ENCODE measurements around the gene RGS7. TPM values are rescaled to one million over a fixed set of nuclear protein-coding genes. Genes with fewer than 3 reads are reported as not detected.

The RGS7 gene
- total and polyA plus RNA-seq, 7 donors, result 0.04 TPM; not detected in 6

GRCh38 chr1:241391926-241392710 lies 35.1 kb upstream of the RGS7 start:
- WGBS, 3 donors, result 71 to 81% (median 75%) methylated on average over 5 of the region's 5 CpGs
- intact Hi-C loops (cut with DNase I), result no loop called here
- no peak for ATAC-seq

GRCh38 chr1:241390526-241390925 lies 33.5 kb upstream of the RGS7 start:
- TF ChIP-seq CTCF (IDR thresholded peaks at IDR 0.05), result no peak
- no peaks in the 10 kb centered on the region for H3K9me3 ChIP-seq
- DNase-seq (no peak), ATAC-seq (no peak)
- H3K4me3 ChIP-seq, result no peak overlapping the region
- no peak overlapping the region for H3K27ac ChIP-seq
- no peaks in the 10 kb centered on the region for H3K4me1 ChIP-seq
- H3K27me3 ChIP-seq (ENCODE audit: insufficient read depth in 3 of 3, low read length in 2 of 3), result no peaks in the 10 kb centered on the region
- 55 to 62% (median 56%) methylated on average over 2 of the region's 2 CpGs for WGBS, 3 donors
- intact Hi-C loops (cut with DNase I), result no loop called here
- H3K36me3 ChIP-seq (ENCODE audit: insufficient read depth in 1 of 2, low read depth in 1 of 2), result no peaks in the 10 kb centered on the region

More at GRCh38 chr1:241391926-241392710, 35.1 kb upstream of the RGS7 start:
- Histone ChIP-seq H3K27ac (no peak overlapping the region), H3K9me3 (no peaks in the 10 kb centered on the region), H3K27me3 (ENCODE audit: insufficient read depth in 3 of 3, low read length in 2 of 3) (no peaks in the 10 kb centered on the region), H3K4me1 (no peaks in the 10 kb centered on the region), H3K36me3 (ENCODE audit: insufficient read depth in 1 of 2, low read depth in 1 of 2) (no peaks in the 10 kb centered on the region), H3K4me3 (no peak overlapping the region)
- DNase-seq, result no peak
- TF ChIP-seq CTCF (IDR thresholded peaks at IDR 0.05), result no peak

GRCh38 chr1:241389400-241389799 lies 32.4 kb upstream of the RGS7 start:
- H3K36me3 ChIP-seq (ENCODE audit: insufficient read depth in 1 of 2, low read depth in 1 of 2), result no peaks in the 10 kb centered on the region
- WGBS, 3 donors, result 54 to 57% (median 55%) methylated on average over 3 of the region's 3 CpGs
- no peak overlapping the region for H3K27ac ChIP-seq
- no peaks in the 10 kb centered on the region for H3K27me3 ChIP-seq (ENCODE audit: insufficient read depth in 3 of 3, low read length in 2 of 3)
- no peaks in the 10 kb centered on the region for H3K4me1 ChIP-seq
- no peaks in the 10 kb centered on the region for H3K9me3 ChIP-seq
- H3K4me3 ChIP-seq, result no peak overlapping the region
- DNase-seq (no peak), ATAC-seq (no peak)
- intact Hi-C loops (cut with DNase I), result no loop called here
- no peak for TF ChIP-seq CTCF (IDR thresholded peaks at IDR 0.05)

GRCh38 chr1:241387216-241387615 lies 30.2 kb upstream of the RGS7 start:
- no peaks in the 10 kb centered on the region for H3K27me3 ChIP-seq (ENCODE audit: insufficient read depth in 3 of 3, low read length in 2 of 3)
- no peaks in the 10 kb centered on the region for H3K36me3 ChIP-seq (ENCODE audit: insufficient read depth in 1 of 2, low read depth in 1 of 2)
- H3K9me3 ChIP-seq, result no peaks in the 10 kb centered on the region
- ATAC-seq (no peak), DNase-seq (no peak)
- intact Hi-C loops (cut with DNase I), result no loop called here
- no peak overlapping the region for H3K27ac ChIP-seq
- TF ChIP-seq CTCF (IDR thresholded peaks at IDR 0.05), result no peak
- no peaks in the 10 kb centered on the region for H3K4me1 ChIP-seq
- no peak overlapping the region for H3K4me3 ChIP-seq

- DNase-seq, result no peak
- no peaks in the 10 kb centered on the region for H3K9me3 ChIP-seq
- H3K27ac ChIP-seq, result no peak overlapping the region
- 14 to 18% (median 16%) methylated on average over 2 of the region's 2 CpGs for WGBS, 3 donors
- H3K4me1 ChIP-seq, result no peaks in the 10 kb centered on the region
- no peak for ATAC-seq
- H3K4me3 ChIP-seq, result no peak overlapping the region
- no peak for TF ChIP-seq CTCF (IDR thresholded peaks at IDR 0.05)
- intact Hi-C loops (cut with DNase I), result no loop called here
- no peaks in the 10 kb centered on the region for H3K36me3 ChIP-seq (ENCODE audit: insufficient read depth in 1 of 2, low read depth in 1 of 2)
- no peaks in the 10 kb centered on the region for H3K27me3 ChIP-seq (ENCODE audit: insufficient read depth in 3 of 3, low read length in 2 of 3)
Measured at GRCh38 chr1:241376701-241377100, 19.7 kb upstream of the RGS7 start.

Data from psoas muscle (tissue), 8 donors.